Measurements from ENCODE around the gene LRRK2. TPM values are rescaled to one million over a fixed set of nuclear protein-coding genes. Genes with fewer than 3 reads are reported as not detected.

LRRK2 gene
- total and polyA plus RNA-seq, 10 of the 15 experiments (the other 5 are each of a cell fraction or from before 2014, with no cell fraction given): 0.80 to 32.6 (median 1.4) TPM

DNA sequence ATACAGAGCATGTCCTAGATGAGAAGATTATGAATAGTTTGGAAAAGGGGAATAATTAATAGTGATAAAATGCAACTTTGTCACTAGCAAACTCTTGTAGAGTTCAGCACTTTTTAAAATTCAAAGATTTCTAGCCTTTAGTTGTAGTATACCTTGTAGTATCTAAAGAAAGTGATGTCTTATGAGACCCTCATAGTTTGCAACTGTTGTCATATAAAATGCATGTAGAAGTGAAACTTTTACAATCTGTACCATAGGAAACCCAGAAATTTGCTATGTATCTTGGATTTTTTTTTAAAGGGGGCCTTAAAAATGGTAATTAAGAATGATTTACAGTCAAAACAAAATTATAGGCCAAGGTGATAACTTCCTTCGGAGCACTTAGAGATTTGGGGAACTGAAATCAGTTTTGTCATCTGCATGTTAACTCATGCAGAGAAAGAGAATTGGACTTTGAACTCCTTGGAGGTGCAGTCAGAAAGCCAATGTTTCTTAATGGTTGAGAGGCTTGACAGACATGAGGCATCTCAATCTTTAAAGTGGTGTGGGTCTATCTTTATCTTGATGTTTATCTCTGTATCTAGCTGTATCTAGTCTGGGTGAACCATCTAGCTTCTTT lies 1.3 kb downstream of the LRRK2 start (continued):
- TF ChIP-seq ZNF622 (IDR thresholded peaks at IDR 0.05) (no peak), POLR2AphosphoS2 (IDR thresholded peaks at IDR 0.05; ENCODE audit: low read depth, low read length) (no peak), BCLAF1 (IDR thresholded peaks at IDR 0.05) (no peak), POLR2AphosphoS5 (IDR thresholded peaks at IDR 0.05; ENCODE audit: low read length) (no peak), MXI1 (IDR thresholded peaks at IDR 0.05; ENCODE audit: low read depth, low read length) (peak; percentile 68; the same call in 1 of the 2 replicates), RAD51 (IDR thresholded peaks at IDR 0.05) (no peak; the same call in 1 of the 2 replicates), SP1 (IDR thresholded peaks at IDR 0.05; ENCODE audit: low read depth, low read length) (no peak), ZNF384 (IDR thresholded peaks at IDR 0.05; ENCODE audit: borderline replicate concordance, low read depth, low read length) (peak; percentile 88), ZBED1 (IDR thresholded peaks at IDR 0.05; ENCODE audit: borderline replicate concordance) (no peak), ATF7 (IDR thresholded peaks at IDR 0.05; ENCODE audit: low read depth) (peak; percentile 95), MAX (IDR thresholded peaks at IDR 0.05; ENCODE audit: low read depth, low read length) (no peak), KLF5 (IDR thresholded peaks at IDR 0.05; ENCODE audit: partially characterized antibody) (no peak), SMARCA5 (IDR thresholded peaks at IDR 0.05) (0 out of 2 replicates have a peak, but pooled peaks have one; percentile 13), ZNF24 (IDR thresholded peaks at IDR 0.05) (peak; percentile 54; the same call in 1 of the 2 replicates), RUNX3 (IDR thresholded peaks at IDR 0.05; ENCODE audit: low read length) (peak; percentile 65), STAT3 (IDR thresholded peaks at IDR 0.05; ENCODE audit: low read depth, low read length) (no peak)
- TF ChIP-seq, protein P1, sequence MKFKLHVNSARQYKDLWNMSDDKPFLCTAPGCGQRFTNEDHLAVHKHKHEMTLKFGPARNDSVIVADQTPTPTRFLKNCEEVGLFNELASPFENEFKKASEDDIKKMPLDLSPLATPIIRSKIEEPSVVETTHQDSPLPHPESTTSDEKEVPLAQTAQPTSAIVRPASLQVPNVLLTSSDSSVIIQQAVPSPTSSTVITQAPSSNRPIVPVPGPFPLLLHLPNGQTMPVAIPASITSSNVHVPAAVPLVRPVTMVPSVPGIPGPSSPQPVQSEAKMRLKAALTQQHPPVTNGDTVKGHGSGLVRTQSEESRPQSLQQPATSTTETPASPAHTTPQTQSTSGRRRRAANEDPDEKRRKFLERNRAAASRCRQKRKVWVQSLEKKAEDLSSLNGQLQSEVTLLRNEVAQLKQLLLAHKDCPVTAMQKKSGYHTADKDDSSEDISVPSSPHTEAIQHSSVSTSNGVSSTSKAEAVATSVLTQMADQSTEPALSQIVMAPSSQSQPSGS (IDR thresholded peaks at IDR 0.05; ENCODE audit: low read length): peak; percentile 89
- TF ChIP-seq, protein P2, sequence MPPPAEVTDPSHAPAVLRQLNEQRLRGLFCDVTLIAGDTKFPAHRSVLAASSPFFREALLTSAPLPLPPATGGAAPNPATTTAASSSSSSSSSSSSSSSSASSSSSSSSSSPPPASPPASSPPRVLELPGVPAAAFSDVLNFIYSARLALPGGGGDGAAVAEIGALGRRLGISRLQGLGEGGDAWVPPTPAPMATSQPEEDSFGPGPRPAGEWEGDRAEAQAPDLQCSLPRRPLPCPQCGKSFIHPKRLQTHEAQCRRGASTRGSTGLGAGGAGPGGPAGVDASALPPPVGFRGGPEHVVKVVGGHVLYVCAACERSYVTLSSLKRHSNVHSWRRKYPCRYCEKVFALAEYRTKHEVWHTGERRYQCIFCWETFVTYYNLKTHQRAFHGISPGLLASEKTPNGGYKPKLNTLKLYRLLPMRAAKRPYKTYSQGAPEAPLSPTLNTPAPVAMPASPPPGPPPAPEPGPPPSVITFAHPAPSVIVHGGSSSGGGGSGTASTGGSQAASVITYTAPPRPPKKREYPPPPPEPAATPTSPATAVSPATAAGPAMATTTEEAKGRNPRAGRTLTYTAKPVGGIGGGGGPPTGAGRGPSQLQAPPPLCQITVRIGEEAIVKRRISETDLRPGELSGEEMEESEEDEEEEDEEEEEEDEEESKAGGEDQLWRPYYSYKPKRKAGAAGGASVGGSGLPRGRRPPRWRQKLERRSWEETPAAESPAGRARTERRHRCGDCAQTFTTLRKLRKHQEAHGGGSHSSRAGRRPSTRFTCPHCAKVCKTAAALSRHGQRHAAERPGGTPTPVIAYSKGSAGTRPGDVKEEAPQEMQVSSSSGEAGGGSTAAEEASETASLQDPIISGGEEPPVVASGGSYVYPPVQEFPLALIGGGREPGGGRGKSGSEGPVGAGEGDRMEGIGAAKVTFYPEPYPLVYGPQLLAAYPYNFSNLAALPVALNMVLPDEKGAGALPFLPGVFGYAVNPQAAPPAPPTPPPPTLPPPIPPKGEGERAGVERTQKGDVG (CRISPR knock-in tag; IDR thresholded peaks at IDR 0.05): no peak
- TF ChIP-seq, protein P3, sequence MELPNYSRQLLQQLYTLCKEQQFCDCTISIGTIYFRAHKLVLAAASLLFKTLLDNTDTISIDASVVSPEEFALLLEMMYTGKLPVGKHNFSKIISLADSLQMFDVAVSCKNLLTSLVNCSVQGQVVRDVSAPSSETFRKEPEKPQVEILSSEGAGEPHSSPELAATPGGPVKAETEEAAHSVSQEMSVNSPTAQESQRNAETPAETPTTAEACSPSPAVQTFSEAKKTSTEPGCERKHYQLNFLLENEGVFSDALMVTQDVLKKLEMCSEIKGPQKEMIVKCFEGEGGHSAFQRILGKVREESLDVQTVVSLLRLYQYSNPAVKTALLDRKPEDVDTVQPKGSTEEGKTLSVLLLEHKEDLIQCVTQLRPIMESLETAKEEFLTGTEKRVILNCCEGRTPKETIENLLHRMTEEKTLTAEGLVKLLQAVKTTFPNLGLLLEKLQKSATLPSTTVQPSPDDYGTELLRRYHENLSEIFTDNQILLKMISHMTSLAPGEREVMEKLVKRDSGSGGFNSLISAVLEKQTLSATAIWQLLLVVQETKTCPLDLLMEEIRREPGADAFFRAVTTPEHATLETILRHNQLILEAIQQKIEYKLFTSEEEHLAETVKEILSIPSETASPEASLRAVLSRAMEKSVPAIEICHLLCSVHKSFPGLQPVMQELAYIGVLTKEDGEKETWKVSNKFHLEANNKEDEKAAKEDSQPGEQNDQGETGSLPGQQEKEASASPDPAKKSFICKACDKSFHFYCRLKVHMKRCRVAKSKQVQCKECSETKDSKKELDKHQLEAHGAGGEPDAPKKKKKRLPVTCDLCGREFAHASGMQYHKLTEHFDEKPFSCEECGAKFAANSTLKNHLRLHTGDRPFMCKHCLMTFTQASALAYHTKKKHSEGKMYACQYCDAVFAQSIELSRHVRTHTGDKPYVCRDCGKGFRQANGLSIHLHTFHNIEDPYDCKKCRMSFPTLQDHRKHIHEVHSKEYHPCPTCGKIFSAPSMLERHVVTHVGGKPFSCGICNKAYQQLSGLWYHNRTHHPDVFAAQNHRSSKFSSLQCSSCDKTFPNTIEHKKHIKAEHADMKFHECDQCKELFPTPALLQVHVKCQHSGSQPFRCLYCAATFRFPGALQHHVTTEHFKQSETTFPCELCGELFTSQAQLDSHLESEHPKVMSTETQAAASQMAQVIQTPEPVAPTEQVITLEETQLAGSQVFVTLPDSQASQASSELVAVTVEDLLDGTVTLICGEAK (IDR thresholded peaks at IDR 0.05; ENCODE audit: borderline replicate concordance): no peak
